ENCODE measurements around the gene OPTC. TPM values are rescaled to one million over a fixed set of nuclear protein-coding genes. Genes with fewer than 3 reads are reported as not detected.

Gene OPTC
- total and polyA plus RNA-seq, 2 of the 13 experiments (the other 11 are each of a cell fraction or from before 2014, with no cell fraction given), result not detected

DNA sequence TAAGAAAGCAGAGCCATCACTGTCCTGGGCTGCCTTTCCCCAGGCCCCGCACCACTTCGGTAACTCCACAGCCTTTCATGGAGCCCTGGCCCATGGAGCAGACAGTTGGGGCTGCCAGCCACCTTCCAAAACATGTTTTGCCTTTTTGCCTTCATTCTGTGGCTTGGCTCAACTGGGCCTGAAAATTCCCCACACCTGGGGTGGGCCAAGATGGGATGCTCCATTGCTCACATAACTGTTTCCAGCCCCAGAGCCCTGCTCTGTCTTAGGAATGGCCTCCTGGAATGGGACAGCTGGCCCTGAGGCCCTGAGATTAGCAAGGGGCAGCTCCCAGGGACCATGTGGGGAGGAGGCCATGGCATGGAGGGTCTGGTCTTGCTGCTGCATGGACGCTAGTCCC lies 29.2 kb upstream of the OPTC start:
- intact Hi-C loops (cut with micrococcal nuclease; ENCODE audit: unreplicated experiment), result no loop called here
- Histone ChIP-seq H4K20me1 (ENCODE audit: insufficient read depth, low read length) (no peaks in the 10 kb centered on the region), H3K4me2 (ENCODE audit: low read depth, low read length) (no peak overlapping the region), H3K4me1 (ENCODE audit: insufficient read depth, low read length) (no peaks in the 10 kb centered on the region), H2AFZ (ENCODE audit: low read length) (no peak overlapping the region), H3K9me3 (ENCODE audit: low read length) (no peaks in the 10 kb centered on the region), H3K36me3 (replicated peaks in 1 of 2; ENCODE audit: control insufficient read depth in 1 of 2, insufficient read depth in 2 of 2, low read length in 2 of 2) (no peaks in the 10 kb centered on the region), H3K79me2 (ENCODE audit: insufficient read depth, low read length) (no peaks in the 10 kb centered on the region), H3K27me3 (ENCODE audit: control insufficient read depth in 1 of 2, insufficient read depth in 2 of 2, low read length in 2 of 2) (peaks cover 4 to 22% of the 10 kb centered on the region in 2 experiments; a peak in 4 of 5 replicates), H3K4me3 (replicated peaks in 1 of 3; ENCODE audit: insufficient read depth in 1 of 3, low read depth in 2 of 3, low read length in 3 of 3) (no peak overlapping the region), H3K27ac (ENCODE audit: extremely low read length, insufficient read depth, low read length) (no peak overlapping the region), H3K9ac (ENCODE audit: insufficient read depth, low read depth, low read length) (no peak overlapping the region)
- FAIRE-seq (no peak), DNase-seq (ENCODE audit: low spot score) (no peak), ATAC-seq (no peak)
- WGBS (ENCODE audit: low lambda C conversion rate), result 55% methylated on average over 3 of the region's 3 CpGs
- ChIA-PET POLR2A (no interaction called here), CTCF (ENCODE audit: low intra/inter-chr PET ratio, low total read pairs) (no interaction called here)
- BruUV-seq (replicated peaks), result no TSS peak
- in situ Hi-C loops (cut with HindIII; ENCODE audit: extremely low pct_ligation_motif_present, low pct_unique_long_range_greater_than_20kb), result no loop called here
- TF ChIP-seq CHCHD3 (CRISPR knock-in tag; IDR thresholded peaks at IDR 0.05), result no peak
- TF ChIP-seq ZNF724P (CRISPR knock-in tag; IDR thresholded peaks at IDR 0.05; ENCODE audit: borderline replicate concordance), result no peak
- no peak for TF ChIP-seq NR1H2 (CRISPR knock-in tag; IDR thresholded peaks at IDR 0.05; ENCODE audit: borderline replicate concordance, low read depth)

DNA sequence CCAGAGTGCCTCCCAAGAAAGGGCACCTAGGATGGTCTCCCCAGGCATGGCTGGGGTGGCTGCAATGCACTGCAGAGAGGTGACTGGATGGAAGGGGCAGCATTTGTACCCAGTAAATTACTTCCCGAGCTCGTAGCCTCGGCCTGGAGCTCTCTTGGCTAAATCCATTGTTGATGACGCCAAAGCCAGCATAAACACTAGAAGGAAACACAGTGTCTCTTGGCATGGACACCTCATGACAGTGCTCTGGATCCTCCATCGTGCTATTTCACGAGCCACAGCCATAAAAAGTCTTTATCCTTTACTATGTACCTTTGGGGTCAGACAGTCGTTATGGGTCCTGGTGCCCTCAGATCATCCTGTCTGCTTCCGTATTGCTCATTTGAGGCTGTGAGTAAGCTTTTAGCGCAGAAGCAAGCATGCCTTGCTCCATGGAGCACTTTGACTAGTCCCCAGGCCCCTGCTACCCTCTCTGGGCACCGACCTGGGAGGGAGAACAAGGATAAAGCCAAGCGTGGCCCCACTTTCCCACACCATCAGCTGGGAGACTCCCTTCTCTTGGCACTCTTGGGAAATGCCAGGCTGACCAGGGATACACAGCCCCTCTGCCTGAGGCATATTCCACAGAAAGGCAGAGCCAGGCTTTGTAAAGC lies 28.7 kb upstream of the OPTC start:
- no peaks in the 10 kb centered on the region for H3K79me2 ChIP-seq (ENCODE audit: insufficient read depth, low read length)
- ATAC-seq (no peak), FAIRE-seq (no peak), DNase-seq (ENCODE audit: low spot score) (no peak)
- no peak overlapping the region for H3K4me2 ChIP-seq (ENCODE audit: low read depth, low read length)
- intact Hi-C loops (cut with micrococcal nuclease; ENCODE audit: unreplicated experiment), result no loop called here
- no TSS peak for BruUV-seq (replicated peaks)
- H3K27me3 ChIP-seq (ENCODE audit: control insufficient read depth in 1 of 2, insufficient read depth in 2 of 2, low read length in 2 of 2), result peaks cover 4 to 22% of the 10 kb centered on the region in 2 experiments; a peak in 4 of 5 replicates
- no peaks in the 10 kb centered on the region for H3K36me3 ChIP-seq (replicated peaks in 1 of 2; ENCODE audit: control insufficient read depth in 1 of 2, insufficient read depth in 2 of 2, low read length in 2 of 2)
- no peaks in the 10 kb centered on the region for H4K20me1 ChIP-seq (ENCODE audit: insufficient read depth, low read length)
- H2AFZ ChIP-seq (ENCODE audit: low read length), result no peak overlapping the region
- ChIA-PET CTCF (ENCODE audit: low intra/inter-chr PET ratio, low total read pairs) (no interaction called here), POLR2A (no interaction called here)
- H3K4me1 ChIP-seq (ENCODE audit: insufficient read depth, low read length), result no peaks in the 10 kb centered on the region
- in situ Hi-C loops (cut with HindIII; ENCODE audit: extremely low pct_ligation_motif_present, low pct_unique_long_range_greater_than_20kb), result no loop called here
- H3K9me3 ChIP-seq (ENCODE audit: low read length), result no peaks in the 10 kb centered on the region
- WGBS (ENCODE audit: low lambda C conversion rate), result 9% methylated on average over 11 of the region's 11 CpGs
- no peak overlapping the region for H3K27ac ChIP-seq (ENCODE audit: extremely low read length, insufficient read depth, low read length)
- H3K4me3 ChIP-seq (replicated peaks in 1 of 3; ENCODE audit: insufficient read depth in 1 of 3, low read depth in 2 of 3, low read length in 3 of 3), result no peak overlapping the region
- H3K9ac ChIP-seq (ENCODE audit: insufficient read depth, low read depth, low read length), result no peak overlapping the region
- TF ChIP-seq ZNF124 (CRISPR knock-in tag; IDR thresholded peaks at IDR 0.05) (no peak), TARDBP (CRISPR knock-in tag; IDR thresholded peaks at IDR 0.05) (no peak), MATR3 (CRISPR knock-in tag; IDR thresholded peaks at IDR 0.05) (no peak), U2AF2 (IDR thresholded peaks at IDR 0.05; ENCODE audit: low read depth, low read length) (no peak), ZBTB1 (CRISPR knock-in tag; IDR thresholded peaks at IDR 0.05; ENCODE audit: borderline replicate concordance) (no peak), SP140L (CRISPR knock-in tag; IDR thresholded peaks at IDR 0.05; ENCODE audit: borderline replicate concordance) (no peak), KMT2A (CRISPR knock-in tag; IDR thresholded peaks at IDR 0.05) (no peak)
- TF ChIP-seq, protein P1, sequence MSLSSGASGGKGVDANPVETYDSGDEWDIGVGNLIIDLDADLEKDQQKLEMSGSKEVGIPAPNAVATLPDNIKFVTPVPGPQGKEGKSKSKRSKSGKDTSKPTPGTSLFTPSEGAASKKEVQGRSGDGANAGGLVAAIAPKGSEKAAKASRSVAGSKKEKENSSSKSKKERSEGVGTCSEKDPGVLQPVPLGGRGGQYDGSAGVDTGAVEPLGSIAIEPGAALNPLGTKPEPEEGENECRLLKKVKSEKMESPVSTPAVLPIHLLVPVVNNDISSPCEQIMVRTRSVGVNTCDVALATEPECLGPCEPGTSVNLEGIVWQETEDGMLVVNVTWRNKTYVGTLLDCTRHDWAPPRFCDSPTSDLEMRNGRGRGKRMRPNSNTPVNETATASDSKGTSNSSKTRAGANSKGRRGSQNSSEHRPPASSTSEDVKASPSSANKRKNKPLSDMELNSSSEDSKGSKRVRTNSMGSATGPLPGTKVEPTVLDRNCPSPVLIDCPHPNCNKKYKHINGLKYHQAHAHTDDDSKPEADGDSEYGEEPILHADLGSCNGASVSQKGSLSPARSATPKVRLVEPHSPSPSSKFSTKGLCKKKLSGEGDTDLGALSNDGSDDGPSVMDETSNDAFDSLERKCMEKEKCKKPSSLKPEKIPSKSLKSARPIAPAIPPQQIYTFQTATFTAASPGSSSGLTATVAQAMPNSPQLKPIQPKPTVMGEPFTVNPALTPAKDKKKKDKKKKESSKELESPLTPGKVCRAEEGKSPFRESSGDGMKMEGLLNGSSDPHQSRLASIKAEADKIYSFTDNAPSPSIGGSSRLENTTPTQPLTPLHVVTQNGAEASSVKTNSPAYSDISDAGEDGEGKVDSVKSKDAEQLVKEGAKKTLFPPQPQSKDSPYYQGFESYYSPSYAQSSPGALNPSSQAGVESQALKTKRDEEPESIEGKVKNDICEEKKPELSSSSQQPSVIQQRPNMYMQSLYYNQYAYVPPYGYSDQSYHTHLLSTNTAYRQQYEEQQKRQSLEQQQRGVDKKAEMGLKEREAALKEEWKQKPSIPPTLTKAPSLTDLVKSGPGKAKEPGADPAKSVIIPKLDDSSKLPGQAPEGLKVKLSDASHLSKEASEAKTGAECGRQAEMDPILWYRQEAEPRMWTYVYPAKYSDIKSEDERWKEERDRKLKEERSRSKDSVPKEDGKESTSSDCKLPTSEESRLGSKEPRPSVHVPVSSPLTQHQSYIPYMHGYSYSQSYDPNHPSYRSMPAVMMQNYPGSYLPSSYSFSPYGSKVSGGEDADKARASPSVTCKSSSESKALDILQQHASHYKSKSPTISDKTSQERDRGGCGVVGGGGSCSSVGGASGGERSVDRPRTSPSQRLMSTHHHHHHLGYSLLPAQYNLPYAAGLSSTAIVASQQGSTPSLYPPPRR (CRISPR knock-in tag; IDR thresholded peaks at IDR 0.05; ENCODE audit: borderline replicate concordance), result no peak
- TF ChIP-seq, protein P2, sequence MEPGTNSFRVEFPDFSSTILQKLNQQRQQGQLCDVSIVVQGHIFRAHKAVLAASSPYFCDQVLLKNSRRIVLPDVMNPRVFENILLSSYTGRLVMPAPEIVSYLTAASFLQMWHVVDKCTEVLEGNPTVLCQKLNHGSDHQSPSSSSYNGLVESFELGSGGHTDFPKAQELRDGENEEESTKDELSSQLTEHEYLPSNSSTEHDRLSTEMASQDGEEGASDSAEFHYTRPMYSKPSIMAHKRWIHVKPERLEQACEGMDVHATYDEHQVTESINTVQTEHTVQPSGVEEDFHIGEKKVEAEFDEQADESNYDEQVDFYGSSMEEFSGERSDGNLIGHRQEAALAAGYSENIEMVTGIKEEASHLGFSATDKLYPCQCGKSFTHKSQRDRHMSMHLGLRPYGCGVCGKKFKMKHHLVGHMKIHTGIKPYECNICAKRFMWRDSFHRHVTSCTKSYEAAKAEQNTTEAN (CRISPR knock-in tag; conservative IDR thresholded peaks at IDR 0.05), result no peak

All from HepG2 (cell line).